NOMO-1 (cell line): ENCODE results near the gene NDUFV2.
"Not testable (repeated sequence)": the region's sequence is repeated elsewhere in the genome, so short reads cannot be mapped to it uniquely, and the experiment has no call there.

Experiments
- DNase-seq, 2 experiments: peaks; one replicate each; lab custom pipeline; 2025; ENCODE audit not compliant: unreplicated experiment in 2 of 2; lab: John Stamatoyannopoulos, UW

Gene NDUFV2

DNA sequence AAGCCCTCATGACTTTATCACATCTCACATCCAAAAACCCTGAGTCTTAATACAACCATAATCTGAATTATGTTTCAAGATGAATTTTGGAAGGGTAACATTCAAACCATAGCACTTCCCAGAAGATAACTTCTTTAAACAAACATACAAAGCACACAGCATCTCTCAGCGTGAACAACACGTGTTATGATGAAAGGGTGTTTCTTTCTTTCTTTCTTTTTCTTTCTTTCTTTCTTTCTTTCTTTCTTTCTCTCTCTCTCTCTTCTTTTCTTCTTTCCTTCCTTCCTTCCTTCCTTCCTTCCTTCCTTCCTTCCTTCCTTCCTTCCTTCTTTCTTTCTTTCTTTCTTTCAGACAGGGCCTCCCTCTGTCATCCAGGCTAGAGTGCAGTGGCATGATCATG is 13.8 kb upstream of the NDUFV2 start:
- not testable (repeated sequence) for DNase-seq

DNA sequence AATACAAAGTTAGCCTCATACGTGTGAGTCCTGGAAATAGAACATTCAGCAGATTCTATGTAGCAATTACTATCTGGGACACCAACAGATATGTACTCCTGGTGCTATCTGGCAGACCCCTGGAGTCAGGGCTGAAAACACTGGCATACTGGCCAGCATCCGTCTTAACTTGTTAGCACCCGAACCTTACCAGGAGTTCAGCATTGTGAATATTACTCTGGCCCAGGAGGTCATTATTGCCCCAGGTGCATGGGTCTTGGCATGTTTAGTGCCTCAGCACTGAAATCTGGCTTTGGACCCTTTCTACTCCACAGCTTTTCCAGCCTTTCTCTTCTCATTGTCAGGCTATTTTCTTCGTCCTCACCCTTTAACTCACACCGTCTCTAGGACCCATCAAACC is 11.9 kb upstream of the NDUFV2 start:
- no peak for DNase-seq

DNA sequence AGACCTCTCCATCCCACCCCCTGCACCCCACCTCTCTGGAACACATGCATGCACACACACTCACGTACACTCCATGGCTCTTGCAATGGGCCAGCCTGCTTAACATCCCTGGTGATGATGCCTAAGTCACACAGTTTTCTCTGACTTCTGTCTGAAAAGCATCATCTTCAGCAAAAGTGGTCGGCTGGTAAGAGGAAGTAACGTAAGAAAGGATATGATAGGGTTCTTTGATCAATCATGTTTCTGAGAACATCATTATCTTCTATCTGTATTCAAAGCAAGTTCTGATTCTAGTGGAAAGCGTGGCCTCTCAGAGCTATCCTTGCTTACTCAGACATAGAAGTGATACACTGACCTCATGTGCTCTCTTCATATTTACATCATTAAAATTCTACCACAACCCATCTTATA is 11.4 kb upstream of the NDUFV2 start:
- no peak for DNase-seq

DNA sequence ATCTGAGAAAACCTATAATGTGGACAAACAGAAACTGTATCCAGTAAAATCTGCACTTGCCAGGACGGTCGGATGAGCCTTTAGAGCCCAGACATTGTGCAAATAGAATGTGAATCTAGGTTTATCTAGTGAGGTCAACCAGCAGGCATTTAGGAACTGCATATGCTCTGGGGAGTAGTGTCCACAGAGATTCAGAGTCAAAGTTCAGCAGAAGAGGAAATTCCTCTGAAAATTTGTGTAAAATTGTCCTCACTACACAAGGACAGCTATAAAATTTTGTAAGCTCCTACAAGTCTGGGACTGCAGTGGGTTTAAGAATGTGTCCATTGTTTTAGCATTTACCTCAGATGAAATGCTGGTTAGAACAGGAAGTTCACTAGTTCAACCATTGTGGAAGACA is 9.8 kb upstream of the NDUFV2 start:
- no peak for DNase-seq

DNA sequence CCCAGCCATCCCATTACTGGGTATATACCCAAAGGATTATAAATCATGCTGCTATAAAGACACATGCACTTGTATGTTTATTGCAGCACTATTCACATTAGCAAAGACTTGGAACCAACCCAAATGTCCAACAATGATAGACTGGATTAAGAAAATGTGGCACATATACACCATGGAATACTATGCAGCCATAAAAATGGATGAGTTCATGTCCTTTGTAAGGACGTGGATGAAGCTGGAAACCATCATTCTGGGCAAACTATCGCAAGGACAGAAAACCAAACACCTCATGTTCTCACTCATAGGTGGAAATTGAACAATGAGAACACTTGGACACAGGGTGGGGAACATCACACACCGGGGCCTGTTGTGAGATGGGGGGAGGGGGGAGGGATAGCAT is 9.4 kb upstream of the NDUFV2 start:
- DNase-seq, result not testable (repeated sequence)

DNA sequence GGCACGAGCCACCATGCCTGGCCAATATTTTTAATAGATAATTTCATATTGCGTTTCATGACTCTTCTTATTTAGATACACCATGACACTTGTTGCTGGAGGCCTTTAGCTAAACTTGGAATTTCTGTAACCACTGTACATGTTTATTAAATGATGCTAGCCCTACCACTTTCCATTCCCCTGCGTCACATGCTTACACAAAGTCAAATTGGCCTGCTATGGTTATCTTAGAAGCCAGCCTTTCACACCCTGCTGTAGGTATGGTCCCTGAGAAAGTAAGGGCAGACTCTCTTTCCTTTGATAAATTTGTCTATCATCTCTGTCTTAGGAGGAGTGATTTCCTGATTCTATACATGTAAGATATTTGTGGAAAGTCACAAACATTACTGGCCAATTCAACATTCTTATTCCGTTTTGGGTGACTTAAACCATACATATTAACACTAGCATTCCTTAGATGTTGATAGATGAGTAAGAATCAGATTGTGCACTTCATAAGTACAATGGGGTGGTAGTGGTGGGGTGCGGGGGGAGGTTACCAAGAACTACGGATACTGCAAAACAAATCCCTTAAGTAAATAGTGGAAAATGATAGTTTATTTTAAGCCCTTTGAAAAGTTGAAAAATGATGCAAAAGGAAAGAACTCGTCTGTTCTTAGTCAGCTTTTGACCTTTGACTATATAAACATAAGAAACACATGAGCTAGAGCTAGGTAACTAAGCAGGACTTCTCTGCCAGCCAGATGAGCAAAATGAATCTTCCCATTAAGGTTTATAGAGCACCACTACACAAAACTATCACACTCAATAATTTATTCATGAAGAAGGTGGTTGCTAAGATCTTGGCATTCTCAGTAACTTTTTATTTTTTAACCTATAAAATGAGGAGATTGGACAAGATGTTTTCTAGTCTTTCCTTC is 7.9 kb upstream of the NDUFV2 start:
- DNase-seq, result no peak

DNA sequence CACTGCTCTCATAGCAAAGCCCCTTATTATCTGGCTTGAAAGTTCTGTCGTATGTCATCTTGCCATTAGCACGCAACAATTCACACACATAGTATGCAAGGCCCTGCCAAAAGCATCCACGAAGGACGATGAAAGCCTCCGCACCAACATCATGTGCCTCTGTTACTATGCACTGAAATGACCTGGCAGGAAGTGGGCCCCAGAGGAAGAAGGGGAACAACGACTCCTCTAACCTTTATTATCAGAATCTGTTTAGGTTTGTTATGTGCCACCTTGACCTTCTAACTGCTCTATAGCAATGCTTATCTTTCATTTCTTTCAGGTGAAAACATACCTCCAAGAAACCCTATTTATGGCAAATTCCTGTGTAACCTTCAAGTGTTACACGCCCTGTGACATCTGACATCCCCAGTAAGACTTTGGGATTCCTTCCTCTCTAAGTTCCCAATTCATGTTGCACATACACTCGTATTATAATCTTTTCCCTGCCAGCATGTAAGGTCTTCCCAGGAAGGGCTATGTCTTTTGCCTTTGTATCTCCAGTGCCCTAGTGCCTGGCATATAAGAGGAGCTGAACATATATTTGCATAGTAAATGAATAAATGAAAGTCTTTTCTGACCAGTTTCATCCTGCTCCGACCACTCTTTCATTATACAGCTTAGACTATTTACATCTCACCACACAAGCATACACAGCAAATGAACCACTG is 7.0 kb upstream of the NDUFV2 start:
- peak; percentile 57 to 72 for DNase-seq

DNA sequence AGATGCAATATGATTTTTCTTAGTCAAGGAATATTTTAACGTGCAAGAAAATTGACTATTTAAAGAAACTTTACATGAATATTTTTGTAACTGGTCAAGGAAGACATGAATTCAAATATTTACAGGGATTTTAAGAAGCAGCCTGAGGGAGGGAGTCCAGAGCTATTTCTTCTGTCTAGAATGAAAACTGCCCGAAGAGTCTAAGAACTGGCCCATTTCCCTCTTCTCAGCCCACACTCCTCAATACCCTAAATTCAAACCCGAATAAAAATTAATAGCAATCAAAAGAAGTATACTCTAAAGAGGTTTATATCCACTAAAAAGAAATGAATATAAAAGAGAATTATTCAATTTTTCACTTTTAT is 6.5 kb upstream of the NDUFV2 start:
- no peak for DNase-seq

DNA sequence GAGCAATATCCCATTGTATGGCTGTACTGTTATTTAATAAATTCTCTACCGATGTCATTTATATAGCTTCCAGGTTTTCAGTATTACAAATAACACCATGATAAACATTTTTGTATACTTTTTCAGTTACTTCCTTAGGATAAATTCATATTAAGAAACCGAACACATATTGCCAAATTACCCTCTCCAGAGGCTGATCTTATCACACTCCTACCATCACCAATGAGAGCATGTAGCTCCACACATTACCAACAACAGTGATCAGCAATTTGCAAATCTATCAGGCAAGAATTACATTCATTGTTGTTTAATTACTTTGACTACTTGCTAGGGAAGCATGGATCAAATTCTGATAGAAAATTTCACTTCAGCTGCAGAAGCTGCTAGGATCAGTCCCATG is 5.8 kb upstream of the NDUFV2 start:
- no peak for DNase-seq

DNA sequence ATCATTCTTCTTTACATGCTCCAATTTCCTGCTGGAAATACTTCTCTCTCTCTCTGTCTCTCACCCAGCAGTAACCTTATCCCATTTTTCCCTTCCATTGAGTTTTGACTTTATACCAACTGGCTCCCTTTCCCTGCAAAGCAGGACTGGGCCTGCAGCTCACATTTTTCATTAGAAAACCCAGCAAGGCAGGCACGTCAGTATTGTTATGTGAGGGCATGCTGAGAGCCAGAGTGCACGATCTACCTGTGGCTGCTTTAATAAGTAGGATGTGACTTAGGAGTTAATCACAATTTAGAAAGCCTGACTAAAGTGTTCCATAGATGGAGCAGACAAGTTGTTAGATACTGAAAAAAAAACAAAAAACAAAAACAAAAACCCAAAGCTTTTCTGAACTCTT is 5.2 kb upstream of the NDUFV2 start:
- no peak for DNase-seq

DNA sequence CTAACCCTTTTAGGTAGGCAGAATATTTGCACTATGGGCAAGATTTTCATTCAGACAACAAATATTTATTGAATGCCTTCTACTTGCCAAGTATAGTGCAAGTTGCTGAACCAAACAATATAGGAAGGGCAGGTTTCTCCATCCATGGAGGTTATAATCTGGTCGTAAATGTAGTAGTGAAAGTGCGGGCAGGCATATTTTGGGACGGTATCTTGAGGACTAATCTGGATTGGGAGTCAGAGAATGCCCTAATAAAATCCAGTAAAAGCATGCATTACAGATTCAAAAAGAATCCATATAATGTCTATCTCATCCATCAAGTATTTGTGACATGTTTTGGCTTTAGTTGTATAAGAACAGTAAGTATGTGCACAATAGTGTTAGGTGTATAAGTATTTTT is 1.7 kb upstream of the NDUFV2 start:
- no peak for DNase-seq

DNA sequence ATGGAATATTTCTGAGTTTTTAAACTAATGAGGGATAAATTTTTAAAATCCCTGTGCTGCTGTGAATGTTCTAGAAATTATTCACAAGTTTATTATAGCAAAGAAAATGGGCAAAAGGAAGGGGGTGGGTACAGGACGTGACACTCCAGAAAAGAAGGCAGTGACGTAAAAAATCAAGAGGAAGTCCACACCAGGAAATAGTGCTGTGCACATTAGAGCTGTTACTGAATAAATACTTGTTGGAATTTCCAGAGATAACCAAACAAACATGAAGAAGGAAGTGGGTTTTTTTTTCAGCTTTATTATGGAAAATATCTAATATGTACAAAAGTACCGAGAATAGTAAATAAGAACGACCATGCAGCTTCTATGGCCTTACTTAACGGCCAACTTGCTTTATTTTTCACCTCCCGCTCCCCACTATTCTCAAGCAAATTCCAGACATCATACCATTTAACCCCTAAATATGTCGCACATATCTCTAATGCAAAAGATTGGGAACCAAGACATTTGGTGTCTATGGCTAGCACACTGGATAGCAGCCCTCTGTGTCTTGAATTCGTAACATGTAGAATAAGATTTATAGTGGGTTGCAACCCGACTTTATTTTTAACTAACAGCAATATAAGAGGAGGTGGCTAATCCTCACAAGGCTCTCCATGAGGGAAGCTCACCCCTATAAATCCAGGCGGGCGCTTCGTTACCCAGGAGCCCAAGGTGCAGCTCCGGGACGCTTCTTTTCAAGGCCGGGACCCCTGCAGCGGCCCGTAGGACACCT is 580 bp upstream of the NDUFV2 start:
- peak; percentile 57 to 80 for DNase-seq

DNA sequence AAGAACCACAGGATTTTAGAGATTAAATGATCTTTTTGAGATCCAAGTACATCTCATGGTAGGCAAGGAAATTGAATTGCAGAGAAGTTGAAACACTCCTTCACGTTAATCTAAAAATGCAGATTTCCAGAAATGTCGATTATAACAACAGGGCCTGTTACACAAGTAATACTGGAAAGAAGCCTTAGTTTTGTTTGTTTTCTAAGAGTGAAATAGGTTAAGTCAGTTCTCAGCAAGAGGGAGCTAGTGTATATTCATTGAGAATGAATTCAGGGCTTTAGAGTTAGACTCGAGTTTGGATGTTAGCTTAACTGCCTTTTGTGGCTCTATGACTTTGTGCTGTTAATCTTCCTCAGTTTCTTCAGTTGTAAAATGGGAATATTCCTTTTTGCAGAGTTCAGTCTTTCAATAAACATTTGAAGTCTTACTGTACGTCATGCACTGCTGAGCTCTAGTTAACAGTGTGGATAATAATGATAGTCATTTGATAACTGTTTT is 926 bp downstream of the NDUFV2 start:
- DNase-seq, result peak in 1 of 2 experiments; percentile 26

DNA sequence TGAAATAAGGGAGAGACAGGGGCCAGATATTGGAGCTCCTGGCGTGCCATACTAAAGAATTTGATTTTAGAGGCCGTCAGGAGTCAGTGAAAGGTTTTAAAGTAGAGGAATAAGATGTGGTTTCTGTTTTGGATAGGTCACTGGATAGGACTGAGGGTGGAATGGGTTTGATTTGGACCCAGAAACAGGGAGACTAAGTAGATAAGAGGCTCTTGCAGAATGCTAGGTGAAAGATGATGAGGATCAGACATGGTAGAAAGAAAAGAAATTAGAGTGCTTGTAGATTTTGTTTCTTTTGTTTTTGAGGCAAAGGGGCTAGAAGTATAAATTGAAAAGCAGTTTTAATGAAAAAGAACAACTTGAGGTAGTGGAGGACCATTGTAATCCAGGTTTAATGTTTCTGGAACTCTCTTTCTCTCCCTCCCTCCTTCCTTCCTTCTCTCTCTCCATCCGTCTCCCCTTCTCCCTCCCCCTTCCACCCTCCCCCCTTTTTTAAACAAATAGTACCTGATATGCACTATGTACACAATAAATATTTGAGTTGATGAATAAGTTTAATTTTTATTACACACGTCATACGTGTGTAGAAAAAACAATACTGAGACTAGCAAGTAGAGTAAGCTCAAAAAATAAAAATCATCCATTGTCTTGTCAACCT is 1.9 kb downstream of the NDUFV2 start:
- no peak for DNase-seq

DNA sequence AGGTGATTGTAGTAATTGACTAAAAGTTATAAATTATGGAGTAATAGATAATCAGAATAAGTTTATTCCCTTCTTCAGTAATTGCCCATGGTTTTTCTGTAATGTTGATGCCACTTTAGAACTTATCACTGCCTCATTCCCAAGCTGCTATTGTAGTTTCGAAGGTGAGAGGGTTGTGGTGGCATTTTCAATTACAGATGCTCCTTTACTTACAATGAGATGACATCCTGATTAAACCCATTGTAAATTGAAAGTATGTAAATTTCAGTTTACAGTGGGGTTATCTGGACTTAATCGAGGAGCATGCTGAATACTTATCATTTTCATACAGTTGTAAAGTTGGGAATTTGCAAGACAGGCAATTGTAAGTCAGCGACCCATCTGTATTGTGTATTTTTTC is 2.9 kb downstream of the NDUFV2 start:
- no peak for DNase-seq

DNA sequence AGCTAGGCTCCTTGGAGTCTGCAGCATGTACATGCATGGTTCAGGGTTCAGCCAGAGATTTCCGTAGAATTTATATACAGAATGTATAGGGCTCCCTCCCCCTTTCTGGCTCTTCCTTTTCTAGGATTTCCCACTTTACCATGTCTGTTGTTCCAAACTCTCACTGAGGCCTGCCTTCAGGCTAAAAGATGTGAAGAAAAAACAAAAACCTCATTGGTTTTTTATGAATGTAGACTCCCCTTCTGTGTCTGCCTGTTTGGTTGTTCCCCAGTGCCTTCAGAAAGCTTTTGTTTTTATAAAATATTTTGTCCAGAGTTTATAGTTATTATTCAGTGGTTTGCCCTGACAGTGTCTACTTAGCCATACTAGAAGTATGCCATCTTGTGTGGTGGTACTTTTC is 3.6 kb downstream of the NDUFV2 start:
- DNase-seq, result no peak

DNA sequence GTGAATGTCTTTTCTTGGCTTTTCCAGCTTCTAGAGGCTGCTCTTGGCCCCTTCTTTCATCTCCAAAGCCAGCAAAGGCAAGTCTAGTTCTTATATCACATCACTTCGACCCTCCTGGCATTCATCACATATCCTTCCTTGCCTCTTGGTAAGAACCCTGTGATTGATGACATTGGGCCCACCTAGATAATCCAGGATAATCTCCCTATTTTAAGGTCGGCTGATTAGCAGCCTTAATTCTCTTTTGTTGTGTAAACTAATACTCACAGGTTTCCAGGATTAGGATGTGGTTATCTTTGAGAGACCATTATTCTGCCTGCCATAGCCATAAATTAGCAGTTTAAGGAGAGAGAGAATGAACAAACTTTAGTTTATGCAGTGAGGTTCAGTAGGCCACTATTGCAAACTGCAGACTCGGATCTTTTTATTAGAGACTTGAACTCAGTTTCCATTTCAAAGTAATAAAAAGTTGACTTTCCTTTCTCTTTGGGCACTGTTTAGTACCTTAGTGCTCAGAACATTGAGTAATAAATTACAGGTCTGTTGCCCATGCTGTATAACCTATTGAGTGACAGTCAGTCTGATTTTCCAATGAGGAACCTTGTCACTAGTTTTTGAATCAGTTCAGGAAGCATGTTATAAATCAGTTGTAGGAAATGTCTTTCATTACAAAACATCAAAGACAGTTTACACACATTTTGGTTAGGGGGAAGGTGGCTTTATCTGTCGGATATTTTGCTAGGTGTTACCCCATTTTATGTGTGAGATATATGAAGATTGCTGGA is 4.5 kb downstream of the NDUFV2 start:
- DNase-seq, result peak in 1 of 2 experiments; percentile 35

DNA sequence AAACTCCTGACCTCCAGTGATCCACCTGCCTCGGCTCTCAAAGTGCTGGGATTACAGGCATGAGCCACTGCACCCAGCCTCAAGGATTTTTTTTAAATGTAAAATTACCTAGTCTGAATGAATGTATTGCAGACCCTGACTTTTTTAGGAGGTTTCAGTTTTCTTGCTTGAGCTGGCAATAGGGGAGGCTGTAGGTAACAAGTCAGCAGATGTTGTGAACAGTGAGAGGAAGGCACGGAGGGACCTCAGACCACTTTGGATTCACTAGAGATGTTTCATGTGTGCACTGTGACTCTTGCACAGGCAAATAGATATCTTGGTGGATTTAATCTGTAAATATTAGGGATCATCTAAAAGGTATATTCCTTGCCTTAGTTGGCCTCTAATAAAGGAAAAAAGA is 6.4 kb downstream of the NDUFV2 start:
- DNase-seq, result no peak

DNA sequence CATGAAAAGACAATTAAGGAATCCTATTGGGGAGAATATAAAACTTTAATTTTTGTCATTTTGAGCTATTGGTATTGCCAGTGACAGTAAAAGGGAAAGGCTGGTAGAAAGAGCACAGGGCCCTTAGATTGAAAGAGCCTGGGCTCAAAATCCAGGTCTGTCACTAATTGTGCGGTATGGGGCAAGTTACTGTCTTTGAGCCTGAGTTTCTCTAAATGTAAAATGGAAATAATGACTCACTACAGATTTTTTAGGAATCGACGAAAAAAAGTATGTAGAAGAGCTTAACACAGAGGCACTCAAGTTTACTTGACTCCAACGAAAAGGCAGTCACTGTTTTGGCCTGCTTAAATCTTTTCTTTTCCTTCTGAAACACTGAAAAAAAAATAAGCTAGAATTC is 7.0 kb downstream of the NDUFV2 start:
- no peak for DNase-seq
